NT2/D1 (cell line): Measurements from ENCODE around the gene GRIK2.
"Not testable (repeated sequence)": the region's sequence is repeated elsewhere in the genome, so short reads cannot be mapped to it uniquely, and the experiment has no call there.

Experiments
- DNase-seq: peaks from one replicate; pipeline ENCODE4 v3.0.0-alpha.2; 2011; ENCODE audit warnings: low read depth, low spot score
- H3K27me3 ChIP-seq: 2 replicates; pipeline ENCODE4 v1.6.0; 2011; ENCODE audit warnings: mild to moderate bottlenecking; ENCODE audit not compliant: insufficient read length, insufficient read depth
- H3K36me3 ChIP-seq: 2 replicates; pipeline ENCODE4 v1.6.1; 2011; ENCODE audit warnings: mild to moderate bottlenecking, low read length, mixed read lengths; ENCODE audit not compliant: insufficient read depth, insufficient read length
- H3K4me1 ChIP-seq: 2 replicates; pipeline ENCODE4 v1.5.1; 2011; ENCODE audit not compliant: insufficient read depth, insufficient read length
- H3K4me3 ChIP-seq: 2 replicates; pipeline ENCODE4 v1.5.1; 2011; ENCODE audit warnings: low read depth; ENCODE audit not compliant: insufficient read length
- H3K9ac ChIP-seq: 2 replicates; pipeline ENCODE4 v1.6.0; 2011; ENCODE audit warnings: low read depth; ENCODE audit not compliant: insufficient read length
- H3K9me3 ChIP-seq: 2 replicates; pipeline ENCODE4 v1.5.1; 2011; ENCODE audit warnings: mild to moderate bottlenecking, low read length; ENCODE audit not compliant: insufficient read depth
- SUZ12 ChIP-seq: IDR thresholded peaks from 2 replicates; pipeline ENCODE4 v1.6.1; 2011; ENCODE audit not compliant: insufficient read length, insufficient read depth; ENCODE audit errors: extremely low read depth
- YY1 ChIP-seq: IDR thresholded peaks from 2 replicates; pipeline ENCODE4 v1.6.1; 2011; ENCODE audit not compliant: insufficient read length, insufficient read depth
- ZNF274 ChIP-seq: IDR thresholded peaks from 2 replicates; pipeline ENCODE4 v1.6.1; 2011; ENCODE audit warnings: mild to moderate bottlenecking, low read depth, low read length

The GRIK2 gene

GRCh38 chr6:101393251-101393828, at the start of gene GRIK2:
GRIK2 (plus strand) TSS chr6:101393708.
- H3K9ac ChIP-seq = peak within 1 kb of the TSS; percentile 33
- TF ChIP-seq ZNF274 = no peak
- no peak for TF ChIP-seq SUZ12
- TF ChIP-seq YY1 = no peak
- peaks cover 35% of the 10 kb centered on the region for H3K27me3 ChIP-seq

DNA sequence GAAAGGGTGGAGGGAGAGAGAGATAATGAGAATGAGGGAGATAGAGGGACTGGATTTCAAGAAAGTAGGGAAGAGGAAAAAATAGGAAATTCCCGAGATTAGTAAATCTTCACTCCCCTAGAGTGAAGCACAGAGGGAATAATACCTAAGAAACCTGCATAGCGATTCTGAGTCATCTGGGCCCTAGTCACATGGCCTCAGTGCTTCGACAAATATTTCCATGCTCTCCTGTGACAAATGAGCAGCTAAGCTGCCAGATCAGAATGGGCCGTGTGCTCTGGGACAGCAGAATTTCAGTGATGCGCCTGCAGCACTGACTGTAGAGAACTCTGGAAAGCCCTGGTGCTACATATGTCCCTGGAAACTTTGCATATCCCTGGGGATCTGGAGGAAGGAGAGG, 48.6 kb upstream of the GRIK2 start:
- no peaks in the 10 kb centered on the region for H3K27me3 ChIP-seq
- no peak overlapping the region for H3K9ac ChIP-seq
- no peaks in the 10 kb centered on the region for H3K4me1 ChIP-seq
- DNase-seq = no peak
- no peak overlapping the region for H3K4me3 ChIP-seq
- TF ChIP-seq ZNF274 (no peak), YY1 (no peak), SUZ12 (no peak)
- no peaks in the 10 kb centered on the region for H3K9me3 ChIP-seq
- no peaks in the 10 kb centered on the region for H3K36me3 ChIP-seq

More at GRCh38 chr6:101393251-101393828, at the start of gene GRIK2:
- no peak for DNase-seq
- Histone ChIP-seq H3K4me1 (no peaks in the 10 kb centered on the region), H3K9me3 (no peaks in the 10 kb centered on the region), H3K4me3 (peak within 1 kb of the TSS; percentile 72), H3K36me3 (no peaks in the 10 kb centered on the region)

DNA sequence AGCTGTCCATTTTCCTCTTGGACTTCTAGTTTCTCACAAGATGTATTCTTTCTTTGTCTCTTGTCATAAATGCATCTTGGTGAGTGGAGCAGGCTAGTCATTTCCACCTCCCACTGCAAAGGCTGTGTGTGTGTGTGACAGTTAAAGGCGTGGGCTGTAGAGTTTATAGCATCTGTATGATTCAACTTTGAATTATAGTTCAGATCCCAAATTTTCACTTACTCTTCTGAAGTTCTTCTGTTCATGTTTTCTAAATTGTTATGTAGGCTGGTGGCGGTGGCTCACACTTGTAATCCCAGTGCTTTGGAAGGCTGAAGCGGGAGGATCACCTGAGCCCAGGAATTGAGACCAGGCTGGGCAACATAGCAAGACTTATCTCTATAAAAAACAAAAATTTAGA, 44.7 kb upstream of the GRIK2 start:
- TF ChIP-seq YY1 = no peak
- DNase-seq = no peak
- Histone ChIP-seq H3K36me3 (no peaks in the 10 kb centered on the region), H3K4me1 (no peaks in the 10 kb centered on the region), H3K4me3 (no peak overlapping the region), H3K9me3 (no peaks in the 10 kb centered on the region), H3K27me3 (no peaks in the 10 kb centered on the region), H3K9ac (no peak overlapping the region)

DNA sequence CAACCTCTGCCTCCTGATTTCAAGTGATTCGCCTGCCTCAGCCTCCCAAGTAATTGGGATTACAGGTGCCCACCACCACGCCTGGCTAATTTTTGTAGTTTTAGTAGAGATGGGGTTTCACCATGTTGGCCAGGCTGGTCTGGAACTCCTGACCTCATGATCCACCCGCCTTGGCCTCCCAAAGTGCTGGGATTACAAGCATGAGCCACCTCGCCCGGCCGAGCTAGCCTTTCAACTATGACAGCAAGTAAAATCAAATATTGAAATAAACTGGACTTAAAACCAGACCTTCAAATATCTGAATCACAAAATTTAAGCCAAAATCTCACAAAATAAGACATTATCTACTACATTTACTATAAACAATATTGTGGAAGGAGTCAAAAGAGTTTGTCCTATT, 42.9 kb upstream of the GRIK2 start:
- not testable (repeated sequence) for H3K4me3 ChIP-seq, H3K9me3 ChIP-seq, H3K4me1 ChIP-seq, DNase-seq, H3K27me3 ChIP-seq, H3K36me3 ChIP-seq, H3K9ac ChIP-seq

DNA sequence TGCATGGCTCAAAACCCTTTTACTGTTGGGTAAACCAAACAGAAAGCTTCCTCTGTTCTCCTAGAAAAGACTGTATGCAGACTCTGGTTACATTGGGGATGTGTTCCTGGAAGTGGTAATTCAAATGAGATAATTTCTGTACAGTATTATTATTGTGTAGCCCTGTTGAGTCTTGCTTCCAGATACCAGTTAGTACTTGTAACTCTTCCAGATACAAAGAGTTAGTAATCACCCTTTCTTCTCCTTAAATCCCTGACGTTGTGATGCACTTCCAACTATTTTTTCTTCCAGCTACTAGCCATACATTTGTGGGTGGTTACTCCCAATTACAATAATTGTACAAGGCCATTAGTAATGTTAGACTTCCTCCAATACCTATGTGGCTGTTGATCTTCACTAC, 42.3 kb upstream of the GRIK2 start:
- Histone ChIP-seq H3K36me3 (no peaks in the 10 kb centered on the region), H3K4me1 (no peaks in the 10 kb centered on the region), H3K4me3 (no peak overlapping the region), H3K27me3 (no peaks in the 10 kb centered on the region), H3K9ac (no peak overlapping the region), H3K9me3 (no peaks in the 10 kb centered on the region)
- TF ChIP-seq YY1 = no peak
- no peak for TF ChIP-seq ZNF274
- DNase-seq = no peak

- no peak for TF ChIP-seq YY1
- H3K9me3 ChIP-seq = no peaks in the 10 kb centered on the region
- no peak overlapping the region for H3K4me3 ChIP-seq
- H3K4me1 ChIP-seq = no peaks in the 10 kb centered on the region
- no peak overlapping the region for H3K9ac ChIP-seq
- H3K36me3 ChIP-seq = no peaks in the 10 kb centered on the region
- no peak for DNase-seq
- H3K27me3 ChIP-seq = no peaks in the 10 kb centered on the region
Measured at GRCh38 chr6:101352316-101352715, 41.2 kb upstream of the GRIK2 start.

DNA sequence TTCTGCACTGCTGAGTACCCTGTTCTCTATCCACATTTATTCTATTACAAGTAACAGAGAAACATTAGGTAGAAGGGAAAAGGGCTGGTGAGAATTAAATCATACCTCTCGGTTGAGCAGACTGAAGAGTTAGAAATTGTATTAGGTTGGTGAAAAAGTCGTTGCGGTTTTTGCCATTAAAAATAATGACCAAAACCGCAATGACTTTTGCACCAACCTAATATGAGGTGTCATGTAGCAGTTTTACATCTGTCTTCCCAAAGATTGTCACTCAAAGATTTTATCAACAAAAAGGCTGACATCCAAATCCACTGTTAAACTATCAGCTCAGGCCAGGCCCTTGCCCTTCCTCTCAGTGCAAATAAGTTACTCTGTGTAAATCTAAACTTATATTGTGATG, 28.3 kb upstream of the GRIK2 start:
- no peaks in the 10 kb centered on the region for H3K4me1 ChIP-seq
- no peak overlapping the region for H3K4me3 ChIP-seq
- H3K27me3 ChIP-seq = no peaks in the 10 kb centered on the region
- H3K36me3 ChIP-seq = no peaks in the 10 kb centered on the region
- no peak for DNase-seq
- no peaks in the 10 kb centered on the region for H3K9me3 ChIP-seq
- no peak for TF ChIP-seq SUZ12
- no peak for TF ChIP-seq YY1
- TF ChIP-seq ZNF274 = no peak
- H3K9ac ChIP-seq = no peak overlapping the region

DNA sequence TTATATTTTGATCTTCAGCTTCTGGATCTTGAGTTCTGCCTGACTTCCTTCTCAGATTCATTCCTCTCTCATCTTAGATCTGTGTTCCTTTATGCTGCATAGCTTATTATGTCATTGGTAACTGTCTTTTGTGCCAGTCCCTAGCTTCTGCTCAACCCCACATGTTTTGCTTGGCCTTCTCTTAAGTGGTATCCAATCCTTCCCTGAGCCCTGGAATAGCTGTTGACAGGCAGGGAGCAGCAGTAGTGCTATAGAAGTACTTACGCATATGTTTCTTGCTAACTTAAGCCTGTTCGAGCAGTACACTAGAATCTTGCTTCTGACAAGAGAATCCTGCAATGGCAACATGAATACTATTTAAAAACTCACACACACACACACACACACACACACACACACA, 13.6 kb upstream of the GRIK2 start:
- no peaks in the 10 kb centered on the region for H3K4me1 ChIP-seq
- no peaks in the 10 kb centered on the region for H3K36me3 ChIP-seq
- no peak overlapping the region for H3K9ac ChIP-seq
- H3K9me3 ChIP-seq = no peaks in the 10 kb centered on the region
- DNase-seq = no peak
- H3K4me3 ChIP-seq = no peak overlapping the region
- no peaks in the 10 kb centered on the region for H3K27me3 ChIP-seq
- no peak for TF ChIP-seq ZNF274
- TF ChIP-seq YY1 = no peak
- TF ChIP-seq SUZ12 = no peak
